Inflammatory macrophage (primary cell): ENCODE measurements around the gene SCN3A.

Source experiments
- DNase-seq, 2 donors: peaks; one replicate each; pipeline ENCODE4 v3.0.0-alpha.2; 2020 to 2022

Gene SCN3A

DNA sequence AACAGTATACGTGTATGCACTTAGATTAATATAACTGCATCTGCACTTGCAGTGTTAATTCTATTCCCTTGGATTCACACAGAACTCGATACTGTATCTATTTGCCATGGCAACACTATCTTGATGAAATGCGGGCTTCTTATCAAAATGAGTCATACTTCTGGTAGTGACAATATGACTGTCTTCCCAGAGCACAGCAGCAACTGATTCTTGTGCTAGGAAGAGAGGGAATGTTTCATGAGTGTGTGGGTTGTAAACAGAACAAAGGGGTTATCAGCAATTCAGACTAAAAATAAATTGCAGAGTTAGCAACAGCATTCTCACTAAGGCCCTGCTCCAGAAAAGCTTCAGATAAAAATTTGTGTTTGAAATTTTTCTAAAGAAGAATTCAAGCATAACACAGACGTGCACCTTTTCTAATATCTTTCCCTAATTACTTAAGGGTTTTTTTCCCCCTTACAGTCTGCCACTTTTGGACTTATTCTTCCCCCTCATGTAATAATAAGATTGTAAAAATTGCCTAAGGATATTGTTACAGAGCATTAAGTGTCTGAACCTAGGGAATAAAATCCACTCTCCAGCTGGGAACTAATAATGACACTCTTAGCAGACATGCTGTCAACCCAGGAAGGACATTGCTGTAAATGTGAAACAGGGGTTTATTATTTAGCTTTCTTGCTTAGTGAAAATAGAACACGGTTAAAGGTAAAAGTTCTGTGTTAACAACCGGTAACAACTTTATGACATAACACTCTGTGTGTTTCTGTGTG lies 148.6 kb downstream of the SCN3A start:
- no peak for DNase-seq

GRCh38 chr2:165054652-165055051 lies 149.2 kb downstream of the SCN3A start:
- DNase-seq = no peak

- DNase-seq = no peak
These were observed 159.1 kb downstream of the SCN3A start for GRCh38 chr2:165044505-165045303.
